ENCODE results near the gene NPHP4.

GRCh38 chr1:5903031-5903430 lies 89.2 kb downstream of the NPHP4 start:
- no peak for TF ChIP-seq CTCF (IDR thresholded peaks at IDR 0.05)
- TF ChIP-seq POLR2AphosphoS5 (IDR thresholded peaks at IDR 0.05) = no peak
- TF ChIP-seq POLR2A (IDR thresholded peaks at IDR 0.05) = no peak
